Prostate gland (tissue), 2 donors: ENCODE measurements around the gene OVCA2. TPM values are rescaled to one million over a fixed set of nuclear protein-coding genes. Genes with fewer than 3 reads are reported as not detected.

Experiments used
- DNase-seq: peaks from one replicate; pipeline ENCODE4 v3.0.0-alpha.2; 2019; ENCODE audit warnings: low spot score
- H3K27ac ChIP-seq, 2 donors: fragments of 200-600 bp; sonication (generic); 2 replicates each; pipeline ENCODE4 v1.5.1; 2017 to 2019
- H3K27me3 ChIP-seq: fragments of 200-600 bp; sonication (generic); replicated peaks from 2 replicates; pipeline ENCODE4 v1.5.1; 2019; ENCODE audit not compliant: insufficient read depth
- H3K36me3 ChIP-seq, 2 donors: fragments of 200-600 bp; sonication (generic); 1 replicate in 1 of 2; 2 replicates in 1 of 2; pipeline versions ENCODE4 v1.5.1 to v1.8.1; 2017 to 2019
- H3K4me1 ChIP-seq: fragments of 200-600 bp; sonication (generic); replicated peaks from 2 replicates; pipeline ENCODE4 v1.5.1; 2019
- H3K4me3 ChIP-seq, 2 donors: fragments of 200-600 bp; sonication (generic); 2 replicates each; pipeline ENCODE4 v1.5.1; 2017 to 2019
- H3K9me3 ChIP-seq: fragments of 200-600 bp; sonication (generic); 2 replicates; pipeline ENCODE4 v1.5.1; 2017
- CTCF ChIP-seq, 4 experiments: fragments of 200-600 bp in 2 of 4; fragments of 450-650 bp in 2 of 4; sonication (generic) in 2 of 4; IDR thresholded peaks; 1 replicate in 3 of 4; 2 replicates in 1 of 4; pipeline ENCODE4 v1.5.1; 2016 to 2019; ENCODE audit warnings: antibody characterized with exemption in 4 of 4, mild to moderate bottlenecking in 2 of 4, moderate library complexity in 2 of 4
- POLR2A ChIP-seq: fragments of 450-650 bp; IDR thresholded peaks from one replicate; pipeline ENCODE4 v1.6.1; 2016; ENCODE audit warnings: antibody characterized with exemption, mild to moderate bottlenecking
- POLR2AphosphoS5 ChIP-seq: sonication (generic); formaldehyde crosslinking; IDR thresholded peaks from one replicate; pipeline ENCODE4 v1.6.1; 2017; ENCODE audit warnings: antibody characterized with exemption
- WGBS: methylation state at CpG from one replicate; pipeline ENCODE4 v1.1.5; 2018; 5-methylcytosine and 5-hydroxymethylcytosine counted together
- intact Hi-C: fragments of 100-400 bp; cut with DNase I; formaldehyde crosslinking; loops from one replicate; pipeline ENCODE4 v1.14.2; 2022
- total RNA-seq, 2 donors: library from RNA; depleted of rRNA; stranded (reverse); fragments of >200 nt; gene quantifications; one replicate each; pipeline ENCODE4 v1.1.0, GENCODE V29; 2016

Gene OVCA2
- total RNA-seq, 2 donors from 2014 or later = 52.2 to 57.5 TPM

DNA sequence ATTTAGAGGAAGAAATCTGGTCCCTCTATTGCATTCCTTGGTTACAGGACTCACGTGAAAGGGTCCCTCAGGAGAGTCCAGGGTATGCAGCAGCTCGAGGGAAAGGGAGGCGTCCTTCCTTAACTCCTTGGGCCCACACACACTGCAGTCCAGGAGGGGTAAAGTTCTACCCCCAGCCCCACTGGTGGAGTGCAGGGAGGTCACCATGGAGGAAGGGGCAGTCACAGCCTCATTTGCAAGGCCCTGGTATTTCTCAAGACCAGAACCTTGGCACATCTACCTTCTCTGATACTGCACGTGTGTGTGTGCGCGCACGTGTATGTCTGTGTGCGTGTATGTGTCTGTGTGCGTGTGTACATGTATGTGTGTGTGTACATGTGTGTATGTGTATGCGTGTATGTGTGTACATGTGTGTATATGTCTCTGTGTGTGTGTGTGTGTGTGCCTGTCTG lies 24.2 kb downstream of the OVCA2 start:
- no peaks in the 10 kb centered on the region for H3K36me3 ChIP-seq
- DNase-seq = no peak
- peak overlapping the region; percentile 75 to 82 for H3K27ac ChIP-seq
- H3K4me1 ChIP-seq = peaks cover 5% of the 10 kb centered on the region
- no peaks in the 10 kb centered on the region for H3K27me3 ChIP-seq
- H3K9me3 ChIP-seq = no peaks in the 10 kb centered on the region
- intact Hi-C loops = no loop called here
- TF ChIP-seq POLR2A = no peak
- TF ChIP-seq POLR2AphosphoS5 = no peak
- WGBS = 80% methylated on average over 10 of the region's 10 CpGs
- no peak overlapping the region for H3K4me3 ChIP-seq

- TF ChIP-seq CTCF (IDR thresholded peaks at IDR 0.05) (no peak), POLR2A (no peak), POLR2AphosphoS5 (no peak)
These were observed 25.3 kb downstream of the OVCA2 start for GRCh38 chr17:2067048-2067561.

DNA sequence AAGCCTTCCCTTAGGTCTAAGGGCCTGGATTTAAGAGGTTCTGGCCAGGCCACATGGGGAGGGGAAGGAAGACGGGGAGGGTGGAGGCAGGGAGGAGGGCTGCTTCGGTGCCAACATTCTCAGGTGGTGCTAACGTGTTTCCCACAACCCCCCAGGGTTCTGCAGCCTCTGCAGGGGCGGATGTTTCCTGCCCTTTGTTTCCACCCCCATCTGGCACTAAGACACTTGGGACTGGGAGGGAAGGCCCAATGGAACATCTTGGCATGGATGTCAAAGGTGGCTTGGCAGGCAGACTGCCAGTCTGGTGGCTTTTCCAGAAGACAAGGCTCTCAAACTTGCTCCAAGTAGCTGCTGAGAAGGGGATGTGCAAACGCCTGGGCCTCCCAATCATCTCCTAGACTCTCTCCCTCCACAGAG lies 25.8 kb downstream of the OVCA2 start:
- 10% methylated on average over 5 of the region's 5 CpGs for WGBS
- H3K27me3 ChIP-seq = no peaks in the 10 kb centered on the region
- H3K9me3 ChIP-seq = no peaks in the 10 kb centered on the region
- H3K27ac ChIP-seq = peak overlapping the region; percentile 56 to 75
- peak; percentile 41 for TF ChIP-seq POLR2AphosphoS5
- TF ChIP-seq POLR2A = no peak
- TF ChIP-seq CTCF (IDR thresholded peaks at IDR 0.05) = no peak
- H3K4me1 ChIP-seq = peaks cover 6% of the 10 kb centered on the region
- no peak for DNase-seq
- no peak overlapping the region for H3K4me3 ChIP-seq
- intact Hi-C loops = no loop called here
- H3K36me3 ChIP-seq = no peaks in the 10 kb centered on the region

More at GRCh38 chr17:2067048-2067561, 25.3 kb downstream of the OVCA2 start:
- Histone ChIP-seq H3K4me1 (peaks cover 6% of the 10 kb centered on the region), H3K27me3 (no peaks in the 10 kb centered on the region), H3K9me3 (no peaks in the 10 kb centered on the region), H3K36me3 (no peaks in the 10 kb centered on the region), H3K27ac (peak overlapping the region; percentile 56 to 75), H3K4me3 (no peak overlapping the region)
- 40% methylated on average over 14 of the region's 14 CpGs for WGBS
- no peak for DNase-seq
- intact Hi-C loops = no loop called here

- Histone ChIP-seq H3K27me3 (no peaks in the 10 kb centered on the region), H3K9me3 (no peaks in the 10 kb centered on the region), H3K4me1 (peaks cover 6% of the 10 kb centered on the region), H3K36me3 (no peaks in the 10 kb centered on the region), H3K4me3 (no peak overlapping the region), H3K27ac (peak overlapping the region; percentile 56 to 75)
- WGBS = 37% methylated on average over 6 of the region's 6 CpGs
- TF ChIP-seq CTCF (IDR thresholded peaks at IDR 0.05) (no peak), POLR2A (no peak)
- intact Hi-C loops = no loop called here
- DNase-seq = no peak
These were observed 26.3 kb downstream of the OVCA2 start for GRCh38 chr17:2068031-2068518.

GRCh38 chr17:2068519-2069051 lies 26.8 kb downstream of the OVCA2 start:
- Histone ChIP-seq H3K9me3 (no peaks in the 10 kb centered on the region), H3K27me3 (no peaks in the 10 kb centered on the region), H3K27ac (peak overlapping the region; percentile 56 to 75), H3K4me1 (peaks cover 6% of the 10 kb centered on the region), H3K4me3 (no peak overlapping the region), H3K36me3 (no peaks in the 10 kb centered on the region)
- 55% methylated on average over 15 of the region's 15 CpGs for WGBS
- TF ChIP-seq POLR2A (no peak), POLR2AphosphoS5 (no peak), CTCF (IDR thresholded peaks at IDR 0.05) (no peak)
- DNase-seq = no peak
- intact Hi-C loops = no loop called here
